Ishikawa (cell line): ENCODE measurements around the gene ADGRG4.

Experiments used
- CEBPB ChIP-seq: IDR thresholded peaks from 2 replicates; pipeline ENCODE4 v1.6.1; 2012
- CREB1 ChIP-seq: IDR thresholded peaks from 2 replicates; pipeline ENCODE4 v1.6.1; 2012; ENCODE audit warnings: low read depth
- EGR1 ChIP-seq: IDR thresholded peaks from 2 replicates; pipeline ENCODE4 v1.6.1; 2012
- EP300 ChIP-seq: IDR thresholded peaks from 2 replicates; pipeline ENCODE4 v1.6.1; 2012; ENCODE audit warnings: borderline replicate concordance
- FOXM1 ChIP-seq: IDR thresholded peaks from 2 replicates; pipeline ENCODE4 v1.6.1; 2012; ENCODE audit warnings: low read depth, borderline replicate concordance
- MAX ChIP-seq: IDR thresholded peaks from 2 replicates; pipeline ENCODE4 v1.6.1; 2012
- NFIC ChIP-seq: IDR thresholded peaks from 2 replicates; pipeline ENCODE4 v1.6.1; 2012
- RAD21 ChIP-seq: IDR thresholded peaks from 2 replicates; pipeline ENCODE4 v1.6.1; 2012; ENCODE audit warnings: low read depth
- REST ChIP-seq: IDR thresholded peaks from 2 replicates; pipeline ENCODE4 v1.6.1; 2012; ENCODE audit warnings: low read depth, mild to moderate bottlenecking
- TAF1 ChIP-seq: IDR thresholded peaks from 2 replicates; pipeline ENCODE4 v1.6.1; 2012; ENCODE audit warnings: low read depth, mild to moderate bottlenecking
- TCF12 ChIP-seq: IDR thresholded peaks from 2 replicates; pipeline ENCODE4 v1.6.1; 2012; ENCODE audit warnings: low read depth
- TEAD4 ChIP-seq: IDR thresholded peaks from 2 replicates; pipeline ENCODE4 v1.6.1; 2012
- USF1 ChIP-seq: IDR thresholded peaks from 2 replicates; pipeline ENCODE4 v1.6.1; 2012
- YY1 ChIP-seq: IDR thresholded peaks from 2 replicates; pipeline ENCODE4 v1.6.1; 2012; ENCODE audit warnings: low read depth

GRCh38 chrX:136271300-136271699, 29.5 kb upstream of the ADGRG4 start:
- no peak for TF ChIP-seq CEBPB
- no peak for TF ChIP-seq NFIC
- TF ChIP-seq YY1 = no peak
- TF ChIP-seq TAF1 = no peak
- no peak for TF ChIP-seq REST
- no peak for TF ChIP-seq EP300
- no peak for TF ChIP-seq MAX
- no peak for TF ChIP-seq FOXM1
- TF ChIP-seq USF1 = no peak
- TF ChIP-seq RAD21 = no peak
- no peak for TF ChIP-seq EGR1
- TF ChIP-seq TCF12 = no peak
- no peak for TF ChIP-seq CREB1
- TF ChIP-seq TEAD4 = no peak
